Trophoblast cell (in vitro differentiated cells and primary cell): ENCODE results near the gene PRUNE2.

Source experiments
- DNase-seq, 2 donors: peaks; one replicate each; pipeline ENCODE4 v3.0.0-alpha.2; 2016
- H2AFZ ChIP-seq: 2 replicates; pipeline ENCODE4 v1.6.1; 2013; ENCODE audit warnings: low read length, moderate library complexity, mild to moderate bottlenecking; ENCODE audit not compliant: insufficient read depth, poor library complexity
- H2AK5ac ChIP-seq: 2 replicates; pipeline ENCODE4 v1.6.1; 2013; ENCODE audit warnings: mild to moderate bottlenecking, low read length
- H2BK120ac ChIP-seq: 2 replicates; pipeline ENCODE4 v1.6.1; 2013; ENCODE audit warnings: low read length, mild to moderate bottlenecking, moderate library complexity; ENCODE audit not compliant: insufficient read depth, poor library complexity
- H2BK12ac ChIP-seq: 2 replicates; pipeline ENCODE4 v1.6.1; 2013; ENCODE audit warnings: mild to moderate bottlenecking, low read length, moderate library complexity
- H2BK5ac ChIP-seq: 2 replicates; pipeline ENCODE4 v1.6.1; 2013; ENCODE audit warnings: low read length, low read depth, moderate library complexity, mild to moderate bottlenecking; ENCODE audit not compliant: poor library complexity
- H3K14ac ChIP-seq: 2 replicates; pipeline ENCODE4 v1.6.1; 2013; ENCODE audit warnings: mild to moderate bottlenecking, low read length
- H3K18ac ChIP-seq: 2 replicates; pipeline ENCODE4 v1.6.1; 2013; ENCODE audit warnings: mild to moderate bottlenecking, low read length
- H3K23ac ChIP-seq: 2 replicates; pipeline ENCODE4 v1.6.1; 2013; ENCODE audit warnings: low read length
- H3K27ac ChIP-seq: 2 replicates; pipeline ENCODE4 v1.5.1; 2013; ENCODE audit warnings: low read depth, mild to moderate bottlenecking, inconsistent platforms, low read length, moderate library complexity
- H3K27me3 ChIP-seq: 2 replicates; pipeline ENCODE4 v1.6.1; 2013; ENCODE audit warnings: inconsistent platforms, mild to moderate bottlenecking, low read length, moderate library complexity; ENCODE audit not compliant: insufficient read depth
- H3K36me3 ChIP-seq, 2 experiments: 1 replicate in 1 of 2; 2 replicates in 1 of 2; pipeline ENCODE4 v1.6.1; 2013; ENCODE audit warnings: low read length in 2 of 2, mild to moderate bottlenecking in 2 of 2, moderate library complexity in 1 of 2; ENCODE audit not compliant: insufficient read depth in 2 of 2, control insufficient read depth in 1 of 2
- H3K4ac ChIP-seq: 2 replicates; pipeline ENCODE4 v1.6.1; 2013; ENCODE audit warnings: low read depth, mild to moderate bottlenecking, low read length, moderate library complexity
- H3K4me1 ChIP-seq, 2 experiments: 1 replicate in 1 of 2; 2 replicates in 1 of 2; pipeline ENCODE4 v1.6.1; 2013; ENCODE audit warnings: low read length in 2 of 2, mild to moderate bottlenecking in 2 of 2, moderate library complexity in 1 of 2; ENCODE audit not compliant: insufficient read depth in 2 of 2, control insufficient read depth in 1 of 2
- H3K4me2 ChIP-seq: 2 replicates; pipeline ENCODE4 v1.6.1; 2013; ENCODE audit warnings: inconsistent platforms, mild to moderate bottlenecking, low read length, moderate library complexity
- H3K4me3 ChIP-seq: 2 replicates; pipeline ENCODE4 v1.5.1; 2013; ENCODE audit warnings: mild to moderate bottlenecking, low read depth, low read length, inconsistent platforms
- H3K79me1 ChIP-seq: one replicate; pipeline ENCODE4 v1.6.1; 2013; ENCODE audit warnings: low read length
- H3K79me2 ChIP-seq: 2 replicates; pipeline ENCODE4 v1.6.1; 2013; ENCODE audit warnings: low read length, mild to moderate bottlenecking; ENCODE audit not compliant: control insufficient read depth, insufficient read depth, poor library complexity
- H3K9ac ChIP-seq: 2 replicates; pipeline ENCODE4 v1.6.1; 2013; ENCODE audit warnings: mild to moderate bottlenecking, low read length
- H3K9me3 ChIP-seq: 2 replicates; pipeline ENCODE4 v1.6.1; 2013; ENCODE audit warnings: low read depth, mild to moderate bottlenecking, control low read depth, inconsistent platforms, low read length; ENCODE audit not compliant: insufficient read depth
- H4K12ac ChIP-seq: 2 replicates; pipeline ENCODE4 v1.6.1; 2013; ENCODE audit warnings: low read depth, mild to moderate bottlenecking, low read length, moderate library complexity
- H4K8ac ChIP-seq: 2 replicates; pipeline ENCODE4 v1.6.1; 2013; ENCODE audit warnings: low read depth, mild to moderate bottlenecking, low read length, moderate library complexity
- H4K91ac ChIP-seq: one replicate; pipeline ENCODE4 v1.6.1; 2013; ENCODE audit warnings: low read depth, mild to moderate bottlenecking, low read length, moderate library complexity
- WGBS: extraction: QIAGEN DNeasy Blood & Tissue Kit; methylation state at CpG from one replicate; pipeline ENCODE4 v1.1.7; 2013; ENCODE audit warnings: missing lambda C conversion rate; ENCODE audit not compliant: insufficient read length, insufficient coverage; ENCODE audit errors: extremely low coverage; 5-methylcytosine and 5-hydroxymethylcytosine counted together

PRUNE2 gene

GRCh38 chr9:76729980-76730737 is 175.8 kb downstream of the PRUNE2 start:
- Histone ChIP-seq H3K18ac (no peak overlapping the region), H4K91ac (no peak overlapping the region), H2AFZ (no peak overlapping the region), H3K4ac (no peak overlapping the region), H3K4me2 (no peak overlapping the region), H2BK120ac (no peak overlapping the region), H4K8ac (no peak overlapping the region), H2AK5ac (no peak overlapping the region), H3K4me3 (no peak overlapping the region), H3K23ac (no peak overlapping the region), H2BK12ac (no peak overlapping the region), H3K79me2 (no peaks in the 10 kb centered on the region), H3K36me3 (no peaks in the 10 kb centered on the region), H2BK5ac (no peak overlapping the region), H3K4me1 (no peaks in the 10 kb centered on the region), H4K12ac (no peak overlapping the region), H3K9me3 (no peaks in the 10 kb centered on the region), H3K27me3 (no peaks in the 10 kb centered on the region), H3K9ac (no peak overlapping the region), H3K27ac (no peak overlapping the region), H3K14ac (no peak overlapping the region), H3K79me1 (no peaks in the 10 kb centered on the region)
- no CpG with 5 or more reads among the region's 8 CpGs for WGBS
- DNase-seq, result no peak

- WGBS, result no CpG with 5 or more reads among the region's 3 CpGs
- no peaks in the 10 kb centered on the region for H3K9me3 ChIP-seq
- no peak overlapping the region for H3K4me3 ChIP-seq
- H2AK5ac ChIP-seq, result no peak overlapping the region
- no peaks in the 10 kb centered on the region for H3K36me3 ChIP-seq
- H3K27ac ChIP-seq, result no peak overlapping the region
- H4K91ac ChIP-seq, result no peak overlapping the region
- H3K27me3 ChIP-seq, result no peaks in the 10 kb centered on the region
- no peaks in the 10 kb centered on the region for H3K79me2 ChIP-seq
- no peak overlapping the region for H4K8ac ChIP-seq
- H3K79me1 ChIP-seq, result no peaks in the 10 kb centered on the region
- H3K23ac ChIP-seq, result no peak overlapping the region
- H3K18ac ChIP-seq, result no peak overlapping the region
- no peak overlapping the region for H3K4ac ChIP-seq
- H3K14ac ChIP-seq, result no peak overlapping the region
- H4K12ac ChIP-seq, result no peak overlapping the region
- no peak overlapping the region for H2BK5ac ChIP-seq
- no peak overlapping the region for H3K4me2 ChIP-seq
- no peak for DNase-seq
- no peak overlapping the region for H3K9ac ChIP-seq
- H2AFZ ChIP-seq, result no peak overlapping the region
- no peak overlapping the region for H2BK120ac ChIP-seq
- H3K4me1 ChIP-seq, result no peaks in the 10 kb centered on the region
- H2BK12ac ChIP-seq, result no peak overlapping the region
Measured at GRCh38 chr9:76729116-76729515, 176.8 kb downstream of the PRUNE2 start.

DNA sequence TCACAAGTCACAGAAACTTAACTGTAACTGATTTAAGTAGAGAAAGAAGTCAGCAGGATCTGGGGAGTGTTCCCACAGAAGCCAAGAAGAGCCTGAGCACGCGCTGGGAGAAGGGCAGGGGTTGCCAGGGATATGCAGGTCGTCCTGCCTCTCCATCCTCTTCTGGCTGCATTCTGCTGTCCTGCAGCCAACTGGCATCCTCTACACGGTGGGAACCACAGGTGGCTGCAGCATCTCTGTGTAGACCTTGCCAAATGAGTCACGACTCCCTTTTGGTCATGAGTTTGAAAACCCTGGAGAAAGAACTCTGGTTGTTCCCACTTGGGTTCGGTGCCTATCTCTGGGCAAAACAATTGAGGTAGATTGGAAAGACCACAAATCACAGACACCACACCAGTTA is 180.0 kb downstream of the PRUNE2 start:
- H3K27ac ChIP-seq, result no peak overlapping the region
- H3K4me3 ChIP-seq, result no peak overlapping the region
- H3K4me2 ChIP-seq, result no peak overlapping the region
- no peaks in the 10 kb centered on the region for H3K79me2 ChIP-seq
- H3K79me1 ChIP-seq, result no peaks in the 10 kb centered on the region
- no peaks in the 10 kb centered on the region for H3K9me3 ChIP-seq
- no peak overlapping the region for H3K9ac ChIP-seq
- H3K14ac ChIP-seq, result no peak overlapping the region
- no CpG with 5 or more reads among the region's 6 CpGs for WGBS
- no peak overlapping the region for H3K4ac ChIP-seq
- no peak overlapping the region for H2AFZ ChIP-seq
- H2BK5ac ChIP-seq, result no peak overlapping the region
- H3K36me3 ChIP-seq, result no peaks in the 10 kb centered on the region
- H3K27me3 ChIP-seq, result no peaks in the 10 kb centered on the region
- H2BK120ac ChIP-seq, result no peak overlapping the region
- DNase-seq, result no peak
- no peak overlapping the region for H4K8ac ChIP-seq
- H4K91ac ChIP-seq, result no peak overlapping the region
- H2AK5ac ChIP-seq, result no peak overlapping the region
- no peak overlapping the region for H4K12ac ChIP-seq
- no peak overlapping the region for H2BK12ac ChIP-seq
- no peak overlapping the region for H3K18ac ChIP-seq
- no peak overlapping the region for H3K23ac ChIP-seq
- H3K4me1 ChIP-seq, result no peaks in the 10 kb centered on the region

GRCh38 chr9:76725011-76725546 is 180.8 kb downstream of the PRUNE2 start:
- H3K4me1 ChIP-seq, result no peaks in the 10 kb centered on the region
- H2BK120ac ChIP-seq, result no peak overlapping the region
- H3K27me3 ChIP-seq, result no peaks in the 10 kb centered on the region
- no peak overlapping the region for H2BK5ac ChIP-seq
- no peak overlapping the region for H3K4me2 ChIP-seq
- H4K8ac ChIP-seq, result no peak overlapping the region
- DNase-seq, result no peak
- no peak overlapping the region for H2BK12ac ChIP-seq
- H4K12ac ChIP-seq, result no peak overlapping the region
- H3K9me3 ChIP-seq, result no peaks in the 10 kb centered on the region
- H4K91ac ChIP-seq, result no peak overlapping the region
- H3K79me2 ChIP-seq, result no peaks in the 10 kb centered on the region
- H3K23ac ChIP-seq, result no peak overlapping the region
- no peaks in the 10 kb centered on the region for H3K79me1 ChIP-seq
- H3K9ac ChIP-seq, result no peak overlapping the region
- no peaks in the 10 kb centered on the region for H3K36me3 ChIP-seq
- H3K14ac ChIP-seq, result no peak overlapping the region
- no peak overlapping the region for H2AFZ ChIP-seq
- H3K4me3 ChIP-seq, result no peak overlapping the region
- H2AK5ac ChIP-seq, result no peak overlapping the region
- no peak overlapping the region for H3K4ac ChIP-seq
- H3K18ac ChIP-seq, result no peak overlapping the region
- WGBS, result no CpG with 5 or more reads among the region's 4 CpGs
- no peak overlapping the region for H3K27ac ChIP-seq
